Neural cell (in vitro differentiated cells): ENCODE data around the gene TMEM125. TPM values are rescaled to one million over a fixed set of nuclear protein-coding genes. Genes with fewer than 3 reads are reported as not detected.

ENCODE experiments used
- H2AFZ ChIP-seq: fragments of 200-600, 300-800 bp; sonication (generic), shearing (Covaris generic); 2 replicates; pipeline ENCODE4 v1.6.0; 2014; ENCODE audit warnings: low read depth, mild to moderate bottlenecking, antibody characterized with exemption, low read length, moderate library complexity
- H3F3A ChIP-seq: fragments of 200-600 bp; shearing (Covaris generic); 2 replicates; pipeline ENCODE4 v1.6.1; 2016; ENCODE audit warnings: mild to moderate bottlenecking, moderate library complexity, mixed read lengths, antibody characterized with exemption, low read length; ENCODE audit not compliant: insufficient read depth, poor library complexity, severe bottlenecking
- H3K27ac ChIP-seq: fragments of 200-600, 300-800 bp; sonication (generic), shearing (Covaris generic); 2 replicates; pipeline ENCODE4 v1.5.1; 2014; ENCODE audit warnings: mild to moderate bottlenecking, low read length, moderate library complexity
- H3K27me3 ChIP-seq: fragments of 300-800, 200-600 bp; sonication (generic), shearing (Covaris generic); 2 replicates; pipeline ENCODE4 v1.6.0; 2014; ENCODE audit warnings: mild to moderate bottlenecking, low read depth, low read length, moderate library complexity; ENCODE audit not compliant: insufficient read depth
- H3K36me3 ChIP-seq: fragments of 300-800, 200-600 bp; sonication (generic), shearing (Covaris generic); 2 replicates; pipeline ENCODE4 v1.5.1; 2014; ENCODE audit warnings: mild to moderate bottlenecking, antibody characterized with exemption, low read length, moderate library complexity; ENCODE audit not compliant: insufficient read depth
- H3K4me2 ChIP-seq: fragments of 300-800, 200-600 bp; sonication (generic), shearing (Covaris generic); 2 replicates; pipeline ENCODE4 v1.6.0; 2014; ENCODE audit warnings: mild to moderate bottlenecking, low read length
- H3K4me3 ChIP-seq: fragments of 300-800, 200-600 bp; sonication (generic), shearing (Covaris generic); 2 replicates; pipeline ENCODE4 v1.5.1; 2014; ENCODE audit warnings: mild to moderate bottlenecking, low read length, moderate library complexity
- H3K79me2 ChIP-seq: fragments of 200-600 bp; shearing (Covaris generic); replicated peaks from 2 replicates; pipeline ENCODE4 v1.6.0; 2014; ENCODE audit warnings: mild to moderate bottlenecking, low read length, moderate library complexity; ENCODE audit not compliant: insufficient read depth
- H3K9ac ChIP-seq: fragments of 300-800, 200-600 bp; sonication (generic), shearing (Covaris generic); 2 replicates; pipeline ENCODE4 v1.6.1; 2016; ENCODE audit warnings: mild to moderate bottlenecking, low read length, mixed read lengths
- H3K9me2 ChIP-seq: fragments of 200-600 bp; shearing (Covaris generic); 2 replicates; pipeline ENCODE4 v1.6.1; 2016; ENCODE audit warnings: mild to moderate bottlenecking, low read length, mixed read lengths; ENCODE audit not compliant: insufficient read depth
- H3K9me3 ChIP-seq: fragments of 200-600, 300-800 bp; sonication (generic), shearing (Covaris generic); 2 replicates; pipeline ENCODE4 v1.6.1; 2016; ENCODE audit warnings: mild to moderate bottlenecking, mixed run types, low read length, moderate library complexity, mixed read lengths
- H4K20me1 ChIP-seq: fragments of 200-600 bp; shearing (Covaris generic); 2 replicates; pipeline ENCODE4 v1.6.1; 2016; ENCODE audit warnings: mild to moderate bottlenecking, mixed run types; ENCODE audit not compliant: insufficient read depth
- CTCF ChIP-seq: fragments of 450-650 bp; IDR thresholded peaks from 2 replicates; pipeline ENCODE4 v1.5.1; 2014; ENCODE audit warnings: antibody characterized with exemption, mild to moderate bottlenecking, moderate library complexity; ENCODE audit not compliant: poor library complexity, severe bottlenecking
- EP300 ChIP-seq: fragments of 450-650 bp; conservative IDR thresholded peaks from 2 replicates; pipeline ENCODE4 v1.6.1; 2014; ENCODE audit warnings: antibody characterized with exemption, mild to moderate bottlenecking, moderate library complexity; ENCODE audit not compliant: poor library complexity, severe bottlenecking
- EZH2 ChIP-seq: fragments of 200-600, 300-800 bp; shearing (Covaris generic), sonication (generic); IDR thresholded peaks from 2 replicates; pipeline ENCODE4 v1.6.1; 2014; ENCODE audit warnings: antibody characterized with exemption, low read length, borderline replicate concordance, mild to moderate bottlenecking; ENCODE audit not compliant: insufficient read depth, poor library complexity, severe bottlenecking
- MXI1 ChIP-seq: fragments of 450-650 bp; conservative IDR thresholded peaks from 2 replicates; pipeline ENCODE4 v1.6.1; 2014; ENCODE audit warnings: antibody characterized with exemption, mild to moderate bottlenecking; ENCODE audit not compliant: poor library complexity, severe bottlenecking
- POLR2AphosphoS5 ChIP-seq: IDR thresholded peaks from 2 replicates; pipeline ENCODE4 v1.6.1; 2012
- RAD21 ChIP-seq: fragments of 450-650 bp; conservative IDR thresholded peaks from 2 replicates; pipeline ENCODE4 v1.6.1; 2014; ENCODE audit warnings: antibody characterized with exemption, mild to moderate bottlenecking, moderate library complexity
- REST ChIP-seq: IDR thresholded peaks from 2 replicates; pipeline ENCODE4 v1.6.1; 2012; ENCODE audit warnings: borderline replicate concordance
- SMC3 ChIP-seq: fragments of 450-650 bp; conservative IDR thresholded peaks from 2 replicates; pipeline ENCODE4 v1.6.1; 2014; ENCODE audit warnings: antibody characterized with exemption, mild to moderate bottlenecking, moderate library complexity; ENCODE audit not compliant: poor library complexity
- TAF1 ChIP-seq: IDR thresholded peaks from 2 replicates; pipeline ENCODE4 v1.6.1; 2012; ENCODE audit warnings: low read depth
- polyA plus RNA-seq: library from polyadenylated mRNA; depleted of rRNA; stranded (reverse); fragments of >200 nt; gene quantifications from 2 replicates; pipeline ENCODE4 v1.2.3, GENCODE V29; 2014

Gene TMEM125
- polyA plus RNA-seq, 1 donor from 2014 or later: not detected

- no peak for TF ChIP-seq SMC3
- TF ChIP-seq RAD21: no peak
- no peak for TF ChIP-seq POLR2AphosphoS5
- no peak for TF ChIP-seq TAF1
- TF ChIP-seq EP300: no peak
- no peak for TF ChIP-seq CTCF
- no peak for TF ChIP-seq REST
- H2AFZ ChIP-seq: no peak overlapping the region
- H3K9me3 ChIP-seq: no peaks in the 10 kb centered on the region
- H3K4me2 ChIP-seq: no peak overlapping the region
- no peaks in the 10 kb centered on the region for H3K36me3 ChIP-seq
- no peaks in the 10 kb centered on the region for H4K20me1 ChIP-seq
- no peak overlapping the region for H3K9ac ChIP-seq
- no peaks in the 10 kb centered on the region for H3K9me2 ChIP-seq
- no peak overlapping the region for H3K4me3 ChIP-seq
- H3K27me3 ChIP-seq: no peaks in the 10 kb centered on the region
- H3F3A ChIP-seq: no peaks in the 10 kb centered on the region
- H3K27ac ChIP-seq: no peak overlapping the region
- no peaks in the 10 kb centered on the region for H3K79me2 ChIP-seq
Observed at GRCh38 chr1:43272161-43272560, 2.4 kb downstream of the TMEM125 start.

GRCh38 chr1:43272576-43273571, 3.1 kb downstream of the TMEM125 start:
- no peaks in the 10 kb centered on the region for H3K36me3 ChIP-seq
- H3K9me2 ChIP-seq: no peaks in the 10 kb centered on the region
- no peak overlapping the region for H2AFZ ChIP-seq
- TF ChIP-seq RAD21: no peak
- TF ChIP-seq CTCF: no peak
- TF ChIP-seq EP300: no peak
- TF ChIP-seq REST: no peak
- TF ChIP-seq EZH2: no peak
- TF ChIP-seq TAF1: no peak
- TF ChIP-seq POLR2AphosphoS5: no peak
- no peak for TF ChIP-seq MXI1
- H3K4me2 ChIP-seq: no peak overlapping the region
- no peaks in the 10 kb centered on the region for H3K9me3 ChIP-seq
- no peaks in the 10 kb centered on the region for H3K27me3 ChIP-seq
- H3K27ac ChIP-seq: no peak overlapping the region
- H3K79me2 ChIP-seq: no peaks in the 10 kb centered on the region
- no peaks in the 10 kb centered on the region for H3F3A ChIP-seq
- no peak overlapping the region for H3K4me3 ChIP-seq
- H3K9ac ChIP-seq: no peak overlapping the region
- no peaks in the 10 kb centered on the region for H4K20me1 ChIP-seq
